HCT116 (cell line): ENCODE results near the gene NBAS.

Source experiments
- CEBPB ChIP-seq: IDR thresholded peaks from 2 replicates; pipeline ENCODE4 v1.6.1; 2012; ENCODE audit warnings: low read depth
- EGR1 ChIP-seq: IDR thresholded peaks from 2 replicates; pipeline ENCODE4 v1.6.1; 2012; ENCODE audit warnings: low read depth
- EZH2 ChIP-seq: fragments of 200-600 bp; sonication (generic); IDR thresholded peaks from 2 replicates; pipeline ENCODE4 v1.6.1; 2017; ENCODE audit warnings: antibody characterized with exemption, mixed run types
- JUND ChIP-seq: IDR thresholded peaks from 2 replicates; pipeline ENCODE4 v1.6.1; 2012
- POLR2A ChIP-seq: IDR thresholded peaks from 2 replicates; pipeline ENCODE4 v1.7.0; 2011; ENCODE audit warnings: borderline replicate concordance; ENCODE audit not compliant: insufficient read depth, insufficient read length; ENCODE audit errors: extremely low read depth
- POLR2AphosphoS5 ChIP-seq: IDR thresholded peaks from 2 replicates; pipeline ENCODE4 v1.6.1; 2011; ENCODE audit warnings: mild to moderate bottlenecking, low read depth, low read length, moderate library complexity
- SP1 ChIP-seq: IDR thresholded peaks from 2 replicates; pipeline ENCODE4 v1.6.1; 2012; ENCODE audit warnings: low read depth
- YY1 ChIP-seq: IDR thresholded peaks from 2 replicates; pipeline ENCODE4 v1.6.1; 2011; ENCODE audit warnings: low read length, low read depth, moderate library complexity, mild to moderate bottlenecking; ENCODE audit not compliant: insufficient replicate concordance; ENCODE audit errors: extremely low read depth
- ZNF274 ChIP-seq: fragments of 200-500 bp; sonication (Bioruptor generic); IDR thresholded peaks from 2 replicates; pipeline ENCODE4 v1.6.1; 2014; ENCODE audit warnings: mild to moderate bottlenecking, low read depth, low read length, inconsistent platforms
- TF ChIP-seq, protein P1 (sequence below), 3 experiments: fragments of 200-600 bp in 1 of 3; sonication (generic) in 1 of 3; IDR thresholded peaks in 2 of 3; conservative IDR thresholded peaks in 1 of 3; 2 replicates each; pipeline ENCODE4 v1.5.1; 2012 to 2017; ENCODE audit warnings: low read depth in 2 of 3, low read length in 2 of 3, antibody characterized with exemption in 1 of 3, borderline replicate concordance in 1 of 3, control low read depth in 1 of 3, mild to moderate bottlenecking in 1 of 3, mixed read lengths in 1 of 3, mixed run types in 1 of 3, moderate library complexity in 1 of 3; ENCODE audit not compliant: insufficient read depth in 1 of 3
- TF ChIP-seq, protein P2 (sequence below): IDR thresholded peaks from 2 replicates; pipeline ENCODE4 v1.6.1; 2012

DNA sequence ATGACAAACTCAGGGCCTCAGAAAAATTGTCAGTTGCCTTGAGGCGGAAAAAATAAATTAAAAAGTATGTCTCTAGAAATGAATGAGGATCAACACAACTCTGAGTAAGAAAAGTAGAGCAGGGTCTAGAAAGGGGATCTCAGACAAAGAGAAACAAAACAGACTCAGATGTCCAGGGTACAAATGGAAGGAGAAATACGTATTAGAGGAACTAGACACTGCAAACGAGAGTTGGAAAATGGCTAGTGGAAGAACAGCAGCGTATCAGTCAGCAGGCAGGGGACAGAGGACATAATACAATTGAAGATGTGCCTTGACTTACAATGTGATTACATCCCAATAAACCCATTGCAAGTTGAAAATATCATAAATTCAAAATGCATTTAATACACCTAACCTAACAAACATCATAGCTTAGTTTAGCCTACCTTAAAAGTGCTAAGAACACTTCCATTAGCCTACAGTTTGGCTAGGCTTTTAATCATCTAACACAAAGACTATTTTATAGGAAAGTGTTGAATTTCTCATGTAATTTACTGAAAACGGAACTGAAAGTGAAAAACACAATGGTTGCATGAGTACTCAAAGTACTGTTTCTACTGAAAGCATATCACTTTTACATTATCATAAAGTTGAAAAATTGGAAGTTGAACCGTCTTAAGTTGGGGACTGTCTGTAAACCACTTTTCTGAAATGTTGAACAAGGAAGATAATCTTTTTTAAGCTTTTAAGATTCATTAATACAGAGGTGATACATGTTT lies 182.8 kb downstream of the NBAS start:
- TF ChIP-seq POLR2AphosphoS5, result no peak
- TF ChIP-seq, protein P1, sequence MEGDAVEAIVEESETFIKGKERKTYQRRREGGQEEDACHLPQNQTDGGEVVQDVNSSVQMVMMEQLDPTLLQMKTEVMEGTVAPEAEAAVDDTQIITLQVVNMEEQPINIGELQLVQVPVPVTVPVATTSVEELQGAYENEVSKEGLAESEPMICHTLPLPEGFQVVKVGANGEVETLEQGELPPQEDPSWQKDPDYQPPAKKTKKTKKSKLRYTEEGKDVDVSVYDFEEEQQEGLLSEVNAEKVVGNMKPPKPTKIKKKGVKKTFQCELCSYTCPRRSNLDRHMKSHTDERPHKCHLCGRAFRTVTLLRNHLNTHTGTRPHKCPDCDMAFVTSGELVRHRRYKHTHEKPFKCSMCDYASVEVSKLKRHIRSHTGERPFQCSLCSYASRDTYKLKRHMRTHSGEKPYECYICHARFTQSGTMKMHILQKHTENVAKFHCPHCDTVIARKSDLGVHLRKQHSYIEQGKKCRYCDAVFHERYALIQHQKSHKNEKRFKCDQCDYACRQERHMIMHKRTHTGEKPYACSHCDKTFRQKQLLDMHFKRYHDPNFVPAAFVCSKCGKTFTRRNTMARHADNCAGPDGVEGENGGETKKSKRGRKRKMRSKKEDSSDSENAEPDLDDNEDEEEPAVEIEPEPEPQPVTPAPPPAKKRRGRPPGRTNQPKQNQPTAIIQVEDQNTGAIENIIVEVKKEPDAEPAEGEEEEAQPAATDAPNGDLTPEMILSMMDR (IDR thresholded peaks at IDR 0.05 in 2 of 3, conservative IDR thresholded peaks at IDR 0.05 in 1 of 3; ENCODE audit: borderline replicate concordance in 1 of 3, insufficient read depth in 1 of 3, low read depth in 2 of 3, low read length in 2 of 3), result no peak
- no peak for TF ChIP-seq YY1
- no peak for TF ChIP-seq JUND
- no peak for TF ChIP-seq POLR2A
- no peak for TF ChIP-seq EZH2
- TF ChIP-seq EGR1, result no peak
- no peak for TF ChIP-seq ZNF274
- no peak for TF ChIP-seq SP1
- TF ChIP-seq, protein P2, sequence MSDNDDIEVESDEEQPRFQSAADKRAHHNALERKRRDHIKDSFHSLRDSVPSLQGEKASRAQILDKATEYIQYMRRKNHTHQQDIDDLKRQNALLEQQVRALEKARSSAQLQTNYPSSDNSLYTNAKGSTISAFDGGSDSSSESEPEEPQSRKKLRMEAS, result no peak
- TF ChIP-seq CEBPB, result no peak
